MCF 10A (cell line): ENCODE data around the gene TCF7. TPM values are rescaled to one million over a fixed set of nuclear protein-coding genes. Genes with fewer than 3 reads are reported as not detected.

Source experiments
- BruUV-seq: library from RNA; stranded (reverse); fragments of 400-500 nt; replicated peaks from 2 replicates; lab custom pipeline; 2021; lab: Mats Ljungman, UMichigan
- CTCF ChIA-PET: fragments of 300-600 bp; sonication (Branson Sonifier 250); formaldehyde crosslinking; extraction: SDS; loops from one replicate; lab custom pipeline; 2021; ENCODE audit warnings: antibody characterized with exemption, inconsistent platforms; lab: Yijun Ruan, JAX
- POLR2A ChIA-PET: fragments of 300-600, 350-650 bp; sonication (Branson Sonifier 250); formaldehyde crosslinking; extraction: SDS; loops from one replicate; lab custom pipeline; 2020; ENCODE audit warnings: antibody characterized with exemption, inconsistent platforms; lab: Yijun Ruan, JAX
- DNase-seq: peaks from one replicate; pipeline ENCODE4 v3.0.0-alpha.2; 2018; ENCODE audit not compliant: unreplicated experiment
- H3K27ac Mint-ChIP-seq: one replicate; pipeline ENCODE4 v1.8.0; 2022; ENCODE audit warnings: mild to moderate bottlenecking, low read depth, mixed read lengths; ENCODE audit not compliant: unreplicated experiment
- H3K27me3 Mint-ChIP-seq: one replicate; pipeline ENCODE4 v1.8.0; 2022; ENCODE audit warnings: mixed read lengths; ENCODE audit not compliant: insufficient read depth, unreplicated experiment
- H3K36me3 Mint-ChIP-seq: one replicate; pipeline ENCODE4 v1.8.0; 2022; ENCODE audit warnings: mild to moderate bottlenecking, moderate library complexity, mixed read lengths; ENCODE audit not compliant: insufficient read depth, unreplicated experiment
- H3K4me1 Mint-ChIP-seq: one replicate; pipeline ENCODE4 v1.8.0; 2022; ENCODE audit warnings: mixed read lengths; ENCODE audit not compliant: insufficient read depth, unreplicated experiment
- H3K4me3 Mint-ChIP-seq: one replicate; pipeline ENCODE4 v1.8.0; 2022; ENCODE audit warnings: mild to moderate bottlenecking, moderate library complexity, mixed read lengths; ENCODE audit not compliant: unreplicated experiment
- H3K9me3 Mint-ChIP-seq: one replicate; pipeline ENCODE4 v1.8.0; 2022; ENCODE audit warnings: mixed read lengths; ENCODE audit not compliant: unreplicated experiment
- CTCF ChIP-seq: fragments of 200-600 bp; IDR thresholded peaks from one replicate; pipeline ENCODE4 v1.8.0; 2022; ENCODE audit warnings: antibody characterized with exemption, mild to moderate bottlenecking; ENCODE audit not compliant: unreplicated experiment
- intact Hi-C: fragments of 100-400 bp; cut with micrococcal nuclease; formaldehyde crosslinking; loops from 2 replicates; pipeline ENCODE4 v1.14.1; 2022
- total RNA-seq: library from RNA; stranded (reverse); gene quantifications from 2 replicates; pipeline ENCODE4 v1.2.3, GENCODE V29; 2022

Gene TCF7
- total RNA-seq, 1 experiment from 2014 or later = 0.42 TPM

GRCh38 chr5:134140530-134141201 lies 26.2 kb downstream of the TCF7 start:
- Mint-ChIP-seq H3K9me3 (no peaks in the 10 kb centered on the region), H3K4me1 (peaks cover 23% of the 10 kb centered on the region), H3K36me3 (peaks cover 67% of the 10 kb centered on the region), H3K27me3 (no peaks in the 10 kb centered on the region), H3K27ac (peak overlapping the region; percentile 60), H3K4me3 (no peak overlapping the region)
- ChIA-PET POLR2A (interaction anchor here (0.6 to 4.5 kb wide), 13 partner anchors 10 to 599 kb away, joined by 3 to 44 read pairs (median 3); partner anchors contain the start of gene SKP1), CTCF (interaction anchor here (0.5 to 19.8 kb wide), 44 partner anchors 11 to 1731 kb away, joined by 3 to 867 read pairs (median 4); no protein-coding TSS in a partner anchor)
- intact Hi-C loops = loop anchor here (1.0 kb wide), 3 partner anchors 38 to 114 kb away; no protein-coding TSS in a partner anchor
- DNase-seq = peak; percentile 96
- BruUV-seq = no TSS peak
- TF ChIP-seq CTCF = peak; percentile 93

- no peak for DNase-seq
- CTCF ChIA-PET = interaction anchor here (0.7 to 19.8 kb wide), 24 partner anchors 10 to 640 kb away, joined by 3 to 867 read pairs (median 6); no protein-coding TSS in a partner anchor
- POLR2A ChIA-PET = interaction anchor here (0.5 to 4.5 kb wide), 7 partner anchors 11 to 598 kb away, joined by 3 to 44 read pairs (median 3); partner anchors contain the start of gene SKP1
- no peaks in the 10 kb centered on the region for H3K9me3 Mint-ChIP-seq
- peak overlapping the region; percentile 60 for H3K27ac Mint-ChIP-seq
- H3K4me1 Mint-ChIP-seq = peaks cover 23% of the 10 kb centered on the region
- no peaks in the 10 kb centered on the region for H3K27me3 Mint-ChIP-seq
- peaks cover 65% of the 10 kb centered on the region for H3K36me3 Mint-ChIP-seq
- BruUV-seq = no TSS peak
- no peak overlapping the region for H3K4me3 Mint-ChIP-seq
- intact Hi-C loops = no loop called here
- TF ChIP-seq CTCF = no peak
These were observed 27.0 kb downstream of the TCF7 start for GRCh38 chr5:134141331-134142050.

- Mint-ChIP-seq H3K9me3 (no peaks in the 10 kb centered on the region), H3K4me1 (peaks cover 23% of the 10 kb centered on the region), H3K27me3 (no peaks in the 10 kb centered on the region), H3K27ac (peak overlapping the region; percentile 60), H3K36me3 (peaks cover 62% of the 10 kb centered on the region), H3K4me3 (no peak overlapping the region)
- ChIA-PET POLR2A (interaction anchor here (2.3 to 4.5 kb wide), 3 partner anchors 11 to 101 kb away, joined by 11 to 44 read pairs (median 18); partner anchors contain the start of gene SKP1), CTCF (interaction anchor here (0.6 to 19.8 kb wide), 4 partner anchors 10 to 597 kb away, joined by 3 to 867 read pairs (median 52); partner anchors contain the start of gene CAMLG)
- BruUV-seq = no TSS peak
- DNase-seq = no peak
- intact Hi-C loops = no loop called here
- no peak for TF ChIP-seq CTCF
These were observed 27.6 kb downstream of the TCF7 start for GRCh38 chr5:134142052-134142451.
